EL (cell line): ENCODE measurements around the gene MGAT5B.

ENCODE experiments used
- DNase-seq: peaks from one replicate; pipeline ENCODE4 v3.0.0-alpha.2; 2016

Gene MGAT5B

GRCh38 chr17:76909971-76910760 is 42.0 kb downstream of the MGAT5B start:
- peak; percentile 20 for DNase-seq

- no peak for DNase-seq
Observed at GRCh38 chr17:76911299-76912017, 43.3 kb downstream of the MGAT5B start.

- DNase-seq, result no peak
Observed at GRCh38 chr17:76912421-76913164, 44.4 kb downstream of the MGAT5B start.

GRCh38 chr17:76914937-76915336 is 46.7 kb downstream of the MGAT5B start:
- DNase-seq, result no peak

- DNase-seq, result no peak
Observed at GRCh38 chr17:76915840-76916510, 47.8 kb downstream of the MGAT5B start.

GRCh38 chr17:76917829-76918228 is 49.6 kb downstream of the MGAT5B start:
- no peak for DNase-seq

- no peak for DNase-seq
Observed at GRCh38 chr17:76918811-76919210, 50.6 kb downstream of the MGAT5B start.

GRCh38 chr17:76920364-76921139 is 52.3 kb downstream of the MGAT5B start:
- DNase-seq, result no peak

GRCh38 chr17:76921340-76922036 is 53.3 kb downstream of the MGAT5B start:
- no peak for DNase-seq

GRCh38 chr17:76922084-76922483 is 53.9 kb downstream of the MGAT5B start:
- DNase-seq, result no peak

- DNase-seq, result no peak
Observed at GRCh38 chr17:76922967-76923366, 54.8 kb downstream of the MGAT5B start.

- no peak for DNase-seq
Observed at GRCh38 chr17:76923491-76923890, 55.3 kb downstream of the MGAT5B start.

GRCh38 chr17:76924345-76925342 is 56.4 kb downstream of the MGAT5B start:
- no peak for DNase-seq

- DNase-seq, result no peak
Observed at GRCh38 chr17:76925441-76925891, 57.3 kb downstream of the MGAT5B start.

- no peak for DNase-seq
Observed at GRCh38 chr17:76926237-76926866, 58.1 kb downstream of the MGAT5B start.

GRCh38 chr17:76927577-76927976 is 59.4 kb downstream of the MGAT5B start:
- no peak for DNase-seq

- DNase-seq, result no peak
Observed at GRCh38 chr17:76927982-76928381, 59.8 kb downstream of the MGAT5B start.

GRCh38 chr17:76929148-76929547 is 60.9 kb downstream of the MGAT5B start:
- no peak for DNase-seq

- no peak for DNase-seq
Observed at GRCh38 chr17:76929601-76930000, 61.4 kb downstream of the MGAT5B start.

- DNase-seq, result no peak
Observed at GRCh38 chr17:76930107-76930506, 61.9 kb downstream of the MGAT5B start.
